Neutrophil (primary cell): ENCODE results near the gene GDF2.

Source experiments
- H3K27ac ChIP-seq: fragments of 200-600 bp; sonication (generic); 2 replicates; pipeline ENCODE4 v1.5.1; 2016; ENCODE audit warnings: mild to moderate bottlenecking, moderate library complexity
- H3K27me3 ChIP-seq: fragments of 200-600 bp; sonication (generic); 2 replicates; pipeline ENCODE4 v1.6.0; 2016; ENCODE audit warnings: mild to moderate bottlenecking
- H3K36me3 ChIP-seq: fragments of 200-600 bp; sonication (generic); 2 replicates; pipeline ENCODE4 v1.5.1; 2017
- H3K4me1 ChIP-seq, 2 experiments: fragments of 200-600 bp in 1 of 2; sonication (generic) in 1 of 2; 1 replicate in 1 of 2; 2 replicates in 1 of 2; pipeline versions ENCODE4 v1.5.1 to v1.6.1; 2013 to 2016; ENCODE audit warnings: low read depth in 1 of 2, low read length in 1 of 2, mild to moderate bottlenecking in 1 of 2, moderate library complexity in 1 of 2; ENCODE audit not compliant: control insufficient read depth in 1 of 2, insufficient read depth in 1 of 2
- H3K4me3 ChIP-seq, 2 experiments: fragments of 200-600 bp in 1 of 2; sonication (generic) in 1 of 2; 1 replicate in 1 of 2; 2 replicates in 1 of 2; pipeline ENCODE4 v1.5.1; 2013 to 2016; ENCODE audit warnings: low read depth in 1 of 2, low read length in 1 of 2, mild to moderate bottlenecking in 1 of 2, moderate library complexity in 1 of 2
- H3K9me3 ChIP-seq: fragments of 200-600 bp; sonication (generic); 2 replicates; pipeline ENCODE4 v1.5.1; 2016
- TF ChIP-seq, protein P1 (sequence below): fragments of 200-600 bp; sonication (generic); IDR thresholded peaks from 2 replicates; pipeline ENCODE4 v1.5.1; 2016; ENCODE audit warnings: antibody characterized with exemption

Gene GDF2

DNA sequence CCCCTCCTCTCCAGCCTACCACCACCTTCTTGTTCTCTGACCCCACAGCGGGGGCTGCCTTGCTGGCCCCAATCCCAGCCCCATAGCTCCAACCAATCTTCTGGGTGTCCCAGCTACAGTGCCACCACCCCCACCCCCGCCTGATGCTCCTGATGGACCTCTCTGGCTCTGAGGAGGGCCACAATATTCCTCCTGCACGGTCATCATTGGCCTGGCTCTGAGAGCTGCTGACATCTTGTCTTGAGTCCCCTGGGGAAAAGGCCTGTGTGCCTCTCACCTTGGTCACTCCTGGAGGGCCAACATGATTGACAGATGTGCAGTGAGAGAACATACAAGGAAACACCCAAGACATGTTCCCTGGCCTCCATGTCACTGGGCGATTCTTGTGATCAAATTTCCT lies 7.6 kb downstream of the GDF2 start:
- no peaks in the 10 kb centered on the region for H3K4me1 ChIP-seq
- H3K9me3 ChIP-seq = no peaks in the 10 kb centered on the region
- H3K27ac ChIP-seq = no peak overlapping the region
- TF ChIP-seq, protein P1, sequence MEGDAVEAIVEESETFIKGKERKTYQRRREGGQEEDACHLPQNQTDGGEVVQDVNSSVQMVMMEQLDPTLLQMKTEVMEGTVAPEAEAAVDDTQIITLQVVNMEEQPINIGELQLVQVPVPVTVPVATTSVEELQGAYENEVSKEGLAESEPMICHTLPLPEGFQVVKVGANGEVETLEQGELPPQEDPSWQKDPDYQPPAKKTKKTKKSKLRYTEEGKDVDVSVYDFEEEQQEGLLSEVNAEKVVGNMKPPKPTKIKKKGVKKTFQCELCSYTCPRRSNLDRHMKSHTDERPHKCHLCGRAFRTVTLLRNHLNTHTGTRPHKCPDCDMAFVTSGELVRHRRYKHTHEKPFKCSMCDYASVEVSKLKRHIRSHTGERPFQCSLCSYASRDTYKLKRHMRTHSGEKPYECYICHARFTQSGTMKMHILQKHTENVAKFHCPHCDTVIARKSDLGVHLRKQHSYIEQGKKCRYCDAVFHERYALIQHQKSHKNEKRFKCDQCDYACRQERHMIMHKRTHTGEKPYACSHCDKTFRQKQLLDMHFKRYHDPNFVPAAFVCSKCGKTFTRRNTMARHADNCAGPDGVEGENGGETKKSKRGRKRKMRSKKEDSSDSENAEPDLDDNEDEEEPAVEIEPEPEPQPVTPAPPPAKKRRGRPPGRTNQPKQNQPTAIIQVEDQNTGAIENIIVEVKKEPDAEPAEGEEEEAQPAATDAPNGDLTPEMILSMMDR = no peak
- H3K27me3 ChIP-seq = peaks cover 3% of the 10 kb centered on the region
- H3K36me3 ChIP-seq = no peaks in the 10 kb centered on the region
- no peak overlapping the region for H3K4me3 ChIP-seq

DNA sequence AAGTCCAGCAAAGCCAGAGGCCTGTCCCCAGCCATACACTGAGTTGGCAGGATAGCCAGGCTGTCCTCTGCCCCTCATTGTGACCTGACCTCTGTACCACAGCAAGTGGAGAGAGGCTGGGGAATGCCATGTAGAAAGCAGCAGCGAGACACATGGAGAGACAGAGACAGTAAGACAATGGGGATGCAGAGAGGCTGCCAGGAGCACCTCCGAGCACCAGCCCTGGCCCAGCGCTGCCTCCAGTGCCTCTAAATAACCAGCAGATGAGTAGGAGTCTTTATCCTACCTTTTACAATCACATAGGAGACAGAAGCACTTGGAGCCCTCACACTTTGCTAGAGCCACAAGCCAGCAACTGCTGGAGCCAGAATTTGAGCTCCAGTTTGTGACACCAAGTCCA lies 8.1 kb downstream of the GDF2 start:
- no peaks in the 10 kb centered on the region for H3K4me1 ChIP-seq
- H3K27me3 ChIP-seq = peaks cover 3% of the 10 kb centered on the region
- TF ChIP-seq, protein P1 = no peak
- H3K9me3 ChIP-seq = no peaks in the 10 kb centered on the region
- H3K27ac ChIP-seq = no peak overlapping the region
- no peak overlapping the region for H3K4me3 ChIP-seq
- no peaks in the 10 kb centered on the region for H3K36me3 ChIP-seq

DNA sequence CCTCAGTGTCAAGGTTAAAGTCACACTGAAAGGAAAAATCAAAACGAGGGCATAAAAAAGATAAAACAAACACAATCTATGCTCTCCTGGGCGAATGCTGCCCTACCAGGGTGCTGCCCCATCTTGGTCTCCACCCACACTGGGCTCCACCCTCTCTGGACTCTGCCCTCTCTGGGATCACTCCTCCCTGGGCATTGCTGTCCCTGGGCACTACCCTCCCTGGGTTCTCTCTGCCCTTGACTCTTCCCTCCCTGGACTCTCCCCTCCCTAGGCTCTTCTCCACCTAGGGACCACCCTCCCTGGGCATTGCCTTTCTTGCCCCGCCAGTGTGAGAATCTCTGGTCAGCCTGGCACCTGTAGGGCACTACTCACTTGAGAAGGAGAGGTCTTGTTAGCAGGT lies 8.6 kb downstream of the GDF2 start:
- Histone ChIP-seq H3K9me3 (no peaks in the 10 kb centered on the region), H3K4me3 (no peak overlapping the region), H3K27me3 (peaks cover 3% of the 10 kb centered on the region), H3K36me3 (no peaks in the 10 kb centered on the region), H3K27ac (no peak overlapping the region), H3K4me1 (no peaks in the 10 kb centered on the region)
- TF ChIP-seq, protein P1 = no peak

DNA sequence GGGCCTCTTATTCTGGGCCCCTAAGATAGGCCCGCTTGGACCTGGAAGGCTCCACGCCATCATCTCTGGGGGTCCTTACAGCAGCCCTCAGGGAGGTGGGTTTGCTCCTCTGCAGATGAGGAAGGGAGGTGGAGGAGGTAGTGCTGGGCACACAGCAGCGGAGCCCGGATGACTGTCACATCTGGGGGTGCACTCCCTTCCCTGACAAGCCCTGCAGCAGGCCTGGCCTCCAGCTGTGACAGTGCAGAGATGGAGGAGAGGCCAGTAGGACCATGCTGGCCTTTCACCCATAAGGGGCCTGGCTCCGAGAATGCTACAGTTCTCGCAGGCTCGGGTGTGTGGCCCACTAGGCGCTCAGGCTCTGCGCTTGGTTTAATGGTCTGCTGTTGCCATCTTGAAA lies 9.2 kb downstream of the GDF2 start:
- Histone ChIP-seq H3K4me3 (no peak overlapping the region), H3K4me1 (no peaks in the 10 kb centered on the region), H3K9me3 (no peaks in the 10 kb centered on the region), H3K27me3 (peaks cover 3% of the 10 kb centered on the region), H3K27ac (no peak overlapping the region), H3K36me3 (no peaks in the 10 kb centered on the region)
- TF ChIP-seq, protein P1 = no peak

DNA sequence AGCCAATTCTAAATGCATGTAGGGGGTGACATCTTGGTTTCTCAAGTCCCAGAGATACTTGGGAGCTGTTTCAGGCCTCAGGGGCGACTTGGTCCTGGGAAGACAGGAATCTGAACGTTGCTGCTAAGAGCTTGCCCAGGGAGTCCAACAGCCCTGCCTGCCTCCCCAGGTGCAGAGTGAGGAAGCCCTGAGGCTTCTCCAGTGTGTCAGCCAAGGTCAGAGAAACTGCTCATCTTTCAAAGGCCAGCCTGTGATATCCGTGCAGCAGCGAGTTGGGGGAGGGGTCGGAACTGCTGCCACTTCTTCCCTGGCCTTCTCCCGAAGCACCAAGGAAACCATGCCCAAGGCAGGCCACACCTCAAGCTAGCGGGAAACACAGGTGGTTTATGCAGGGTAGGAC lies 9.7 kb downstream of the GDF2 start:
- Histone ChIP-seq H3K27ac (no peak overlapping the region), H3K4me3 (no peak overlapping the region), H3K27me3 (peaks cover 3% of the 10 kb centered on the region), H3K4me1 (no peaks in the 10 kb centered on the region), H3K9me3 (no peaks in the 10 kb centered on the region), H3K36me3 (no peaks in the 10 kb centered on the region)
- TF ChIP-seq, protein P1 = no peak

DNA sequence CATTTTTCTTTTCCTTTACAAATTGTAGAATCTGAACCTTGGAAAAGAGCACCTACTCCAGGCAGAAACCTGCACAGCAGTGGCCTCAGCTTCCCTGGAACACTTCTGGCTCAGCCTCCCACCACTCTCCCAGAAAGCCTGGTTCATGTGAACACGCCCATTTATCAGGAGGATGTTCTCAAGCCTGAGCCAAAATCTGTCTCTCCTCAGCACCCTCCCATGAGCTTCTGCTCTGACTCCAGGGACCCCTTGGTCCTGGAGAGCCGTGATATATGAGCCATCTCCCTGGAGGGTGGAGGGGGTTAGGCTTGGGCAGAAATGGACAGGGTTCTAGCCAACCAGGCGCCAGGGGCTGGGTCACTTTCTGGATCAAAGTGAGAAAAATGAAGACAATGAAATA lies 10.1 kb downstream of the GDF2 start:
- Histone ChIP-seq H3K4me3 (no peak overlapping the region), H3K27me3 (peaks cover 3% of the 10 kb centered on the region), H3K36me3 (no peaks in the 10 kb centered on the region), H3K27ac (no peak overlapping the region), H3K9me3 (no peaks in the 10 kb centered on the region), H3K4me1 (no peaks in the 10 kb centered on the region)
- TF ChIP-seq, protein P1 = no peak
